Mucosa of descending colon (tissue), 3 donors: Measurements from ENCODE around the gene ADAMTS17. TPM values are rescaled to one million over a fixed set of nuclear protein-coding genes. Genes with fewer than 3 reads are reported as not detected.

Experiments used
- ATAC-seq: fragments of 200-7000 bp; cut with Tn5 transposase; one replicate; pipeline ENCODE4 v1.9.1; 2020; ENCODE audit warnings: mild to moderate bottlenecking, moderate library complexity
- DNase-seq, 3 donors: peaks; one replicate each; pipeline ENCODE4 v3.0.0-alpha.2; 2020
- H3K36me3 ChIP-seq: fragments of 200-600 bp; one replicate; pipeline ENCODE4 v1.8.0; 2021; ENCODE audit warnings: low read depth, mild to moderate bottlenecking
- H3K4me1 ChIP-seq: fragments of 200-600 bp; one replicate; pipeline ENCODE4 v1.8.0; 2021; ENCODE audit warnings: low read depth, mild to moderate bottlenecking
- H3K4me3 ChIP-seq: fragments of 200-600 bp; one replicate; pipeline ENCODE4 v1.8.0; 2021; ENCODE audit warnings: mild to moderate bottlenecking
- H3K9me3 ChIP-seq: fragments of 200-600 bp; one replicate; pipeline ENCODE4 v1.8.0; 2021; ENCODE audit warnings: mild to moderate bottlenecking
- CTCF ChIP-seq: fragments of 200-600 bp; IDR thresholded peaks from one replicate; pipeline ENCODE4 v1.8.0; 2022; ENCODE audit warnings: antibody characterized with exemption, mild to moderate bottlenecking
- intact Hi-C, 2 donors: fragments of 100-400 bp; cut with DNase I in 1 of 2; cut with micrococcal nuclease in 1 of 2; formaldehyde crosslinking; loops; one replicate each; pipeline versions ENCODE4 v1.11.0 to v1.11.1; 2022; cut with DNase I, micrococcal nuclease
- total RNA-seq, 3 donors: library from RNA; stranded (reverse); fragmentation: NEBNext Ultra II Directional in 2 of 3; extraction: Animal tissue kit (Norgen Biotek cat#: 25700) in 2 of 3; gene quantifications; one replicate each; pipeline versions ENCODE4 v1.2.1 to v1.2.4, GENCODE V29; 2021 to 2023
- donor health status: DM: no; HTN: no; CAD: no; lungs with moderate emphysema.
- donor health status: DM: no; HTN: no; CAD: no.
- donor health status: DM: no; HTN: yes; CAD: no.

ADAMTS17 gene
- total RNA-seq, 3 donors from 2014 or later, result 5.2 to 13.8 (median 6.3) TPM

- DNase-seq, result no peak
- Histone ChIP-seq H3K9me3 (no peaks in the 10 kb centered on the region), H3K36me3 (no peaks in the 10 kb centered on the region), H3K4me3 (no peak overlapping the region), H3K4me1 (peaks cover 4% of the 10 kb centered on the region)
- no peak for TF ChIP-seq CTCF
- intact Hi-C loops, result no loop called here
- ATAC-seq, result no peak
These were observed 85.4 kb downstream of the ADAMTS17 start for GRCh38 chr15:100256101-100256969.

GRCh38 chr15:100255644-100256043 is 86.1 kb downstream of the ADAMTS17 start:
- no peak for TF ChIP-seq CTCF
- Histone ChIP-seq H3K36me3 (no peaks in the 10 kb centered on the region), H3K4me3 (no peak overlapping the region), H3K9me3 (no peaks in the 10 kb centered on the region), H3K4me1 (peaks cover 4% of the 10 kb centered on the region)
- DNase-seq (no peak), ATAC-seq (no peak)
- intact Hi-C loops, result no loop called here

- ATAC-seq (no peak), DNase-seq (no peak)
- Histone ChIP-seq H3K4me1 (peaks cover 4% of the 10 kb centered on the region), H3K4me3 (no peak overlapping the region), H3K9me3 (no peaks in the 10 kb centered on the region), H3K36me3 (no peaks in the 10 kb centered on the region)
- no peak for TF ChIP-seq CTCF
- intact Hi-C loops, result no loop called here
These were observed 87.1 kb downstream of the ADAMTS17 start for GRCh38 chr15:100254691-100255090.

GRCh38 chr15:100254285-100254684 is 87.5 kb downstream of the ADAMTS17 start:
- DNase-seq, result no peak

GRCh38 chr15:100253640-100254039 is 88.1 kb downstream of the ADAMTS17 start:
- no peak for DNase-seq
- no peaks in the 10 kb centered on the region for H3K36me3 ChIP-seq
- intact Hi-C loops, result no loop called here
- peaks cover 4% of the 10 kb centered on the region for H3K4me1 ChIP-seq
- TF ChIP-seq CTCF, result no peak
- ATAC-seq, result no peak
- no peak overlapping the region for H3K4me3 ChIP-seq
- H3K9me3 ChIP-seq, result no peaks in the 10 kb centered on the region

More at GRCh38 chr15:100254285-100254684, 87.5 kb downstream of the ADAMTS17 start:
- Histone ChIP-seq H3K4me3 (no peak overlapping the region), H3K9me3 (no peaks in the 10 kb centered on the region), H3K4me1 (peaks cover 4% of the 10 kb centered on the region), H3K36me3 (no peaks in the 10 kb centered on the region)
- no peak for ATAC-seq
- intact Hi-C loops, result no loop called here
- no peak for TF ChIP-seq CTCF
